ENCODE data around the gene MUS81.

Gene MUS81

GRCh38 chr11:65892661-65893317, 32.6 kb downstream of the MUS81 start:
- DNase-seq (ENCODE audit: low read depth), result no peak

GRCh38 chr11:65894034-65894591, 33.9 kb downstream of the MUS81 start:
- no peak for DNase-seq (ENCODE audit: low read depth)

GRCh38 chr11:65895482-65895981, 35.3 kb downstream of the MUS81 start:
- no peak for DNase-seq (ENCODE audit: low read depth)

- DNase-seq (ENCODE audit: low read depth), result no peak
These were observed 36.1 kb downstream of the MUS81 start for GRCh38 chr11:65896034-65896999.

- DNase-seq (ENCODE audit: low read depth), result no peak
These were observed 36.8 kb downstream of the MUS81 start for GRCh38 chr11:65897020-65897471.

- no peak for DNase-seq (ENCODE audit: low read depth)
These were observed 38.6 kb downstream of the MUS81 start for GRCh38 chr11:65898656-65899355.

- peak; percentile 36 for DNase-seq (ENCODE audit: low read depth)
These were observed 39.3 kb downstream of the MUS81 start for GRCh38 chr11:65899356-65900124.

- peak; percentile 76 for DNase-seq (ENCODE audit: low read depth)
These were observed 40.1 kb downstream of the MUS81 start, which contains the start of gene FOSL1 for GRCh38 chr11:65900125-65900898. FOSL1 (minus strand) TSS chr11:65900388; CDS start chr11:65900339, 49 bp downstream.

GRCh38 chr11:65900899-65901180, 40.6 kb downstream of the MUS81 start:
- DNase-seq (ENCODE audit: low read depth), result no peak

- DNase-seq (ENCODE audit: low read depth), result peak; percentile 84
These were observed 42.8 kb downstream of the MUS81 start for GRCh38 chr11:65903068-65903481.

- DNase-seq (ENCODE audit: low read depth), result no peak
These were observed 43.5 kb downstream of the MUS81 start for GRCh38 chr11:65903715-65904114.

GRCh38 chr11:65906602-65907001, 46.4 kb downstream of the MUS81 start:
- no peak for DNase-seq (ENCODE audit: low read depth)

- no peak for DNase-seq (ENCODE audit: low read depth)
These were observed 47.6 kb downstream of the MUS81 start for GRCh38 chr11:65907878-65908277.

- DNase-seq (ENCODE audit: low read depth), result peak; percentile 69
These were observed 51.7 kb downstream of the MUS81 start for GRCh38 chr11:65911682-65912568.

- peak; percentile 53 for DNase-seq (ENCODE audit: low read depth)
These were observed 52.6 kb downstream of the MUS81 start for GRCh38 chr11:65912845-65913244.

- DNase-seq (ENCODE audit: low read depth), result no peak
These were observed 55.0 kb downstream of the MUS81 start for GRCh38 chr11:65915101-65915820.

GRCh38 chr11:65915821-65916251, 55.6 kb downstream of the MUS81 start:
- peak; percentile 95 for DNase-seq (ENCODE audit: low read depth)
